Liver (tissue), 9 donors: ENCODE data around the gene ZC3H6. TPM values are rescaled to one million over a fixed set of nuclear protein-coding genes. Genes with fewer than 3 reads are reported as not detected.

Experiments used
- DNase-seq: peaks from one replicate; pipeline ENCODE4 v3.0.0-alpha.2; 2017; ENCODE audit warnings: low spot score
- H3K27ac ChIP-seq, 2 donors: one replicate each; pipeline ENCODE4 v1.7.0; 2013; ENCODE audit warnings: inconsistent platforms in 2 of 2, low read length in 2 of 2, control low read depth in 1 of 2, low read depth in 1 of 2, mild to moderate bottlenecking in 1 of 2
- H3K27me3 ChIP-seq, 4 donors: one replicate each; pipeline versions ENCODE4 v1.6.1 to v1.7.0; 2013; ENCODE audit warnings: low read length in 3 of 4, inconsistent platforms in 1 of 4, mild to moderate bottlenecking in 1 of 4, moderate library complexity in 1 of 4; ENCODE audit not compliant: control insufficient read depth in 4 of 4, insufficient read depth in 4 of 4
- H3K36me3 ChIP-seq, 4 donors: one replicate each; pipeline versions ENCODE4 v1.6.1 to v1.7.0; 2013; ENCODE audit warnings: low read length in 3 of 4, mild to moderate bottlenecking in 3 of 4, low read depth in 1 of 4, moderate library complexity in 1 of 4; ENCODE audit not compliant: control insufficient read depth in 4 of 4, insufficient read depth in 3 of 4
- H3K4me1 ChIP-seq, 4 donors: one replicate each; pipeline versions ENCODE4 v1.6.1 to v1.7.0; 2013; ENCODE audit warnings: low read length in 3 of 4, mild to moderate bottlenecking in 3 of 4, moderate library complexity in 1 of 4; ENCODE audit not compliant: control insufficient read depth in 4 of 4, insufficient read depth in 4 of 4
- H3K4me3 ChIP-seq, 3 donors: one replicate each; pipeline versions ENCODE4 v1.6.1 to v1.7.0; 2013; ENCODE audit warnings: low read length in 3 of 3, control low read depth in 1 of 3, low read depth in 1 of 3, mild to moderate bottlenecking in 1 of 3
- H3K9ac ChIP-seq, 2 donors: one replicate each; pipeline ENCODE4 v1.7.0; 2013; ENCODE audit warnings: low read length in 2 of 2, mild to moderate bottlenecking in 2 of 2, moderate library complexity in 2 of 2, control low read depth in 1 of 2, low read depth in 1 of 2
- H3K9me3 ChIP-seq, 4 donors: one replicate each; pipeline versions ENCODE4 v1.6.1 to v1.7.0; 2013; ENCODE audit warnings: low read length in 3 of 4; ENCODE audit not compliant: control insufficient read depth in 4 of 4
- EGR1 ChIP-seq, 2 donors: IDR thresholded peaks; 2 replicates each; pipeline ENCODE4 v1.6.1; 2016 to 2018; ENCODE audit warnings: antibody characterized with exemption in 2 of 2, low read depth in 2 of 2
- FOXA1 ChIP-seq: IDR thresholded peaks from 2 replicates; pipeline ENCODE4 v1.6.1; 2016; ENCODE audit warnings: antibody characterized with exemption
- FOXA2 ChIP-seq: IDR thresholded peaks from 2 replicates; pipeline ENCODE4 v1.6.1; 2016; ENCODE audit warnings: antibody characterized with exemption
- GABPA ChIP-seq, 2 donors: IDR thresholded peaks in 1 of 2; conservative IDR thresholded peaks in 1 of 2; 2 replicates each; pipeline ENCODE4 v1.6.1; 2016; ENCODE audit warnings: antibody characterized with exemption in 2 of 2, mild to moderate bottlenecking in 1 of 2, moderate library complexity in 1 of 2
- HNF4G ChIP-seq: IDR thresholded peaks from 2 replicates; pipeline ENCODE4 v1.6.1; 2016; ENCODE audit warnings: antibody characterized with exemption
- JUND ChIP-seq, 2 donors: IDR thresholded peaks; 2 replicates each; pipeline ENCODE4 v1.6.1; 2016; ENCODE audit warnings: antibody characterized with exemption in 2 of 2
- NR2F2 ChIP-seq: IDR thresholded peaks from 2 replicates; pipeline ENCODE4 v1.6.1; 2016; ENCODE audit warnings: antibody characterized with exemption
- RXRA ChIP-seq, 2 donors: IDR thresholded peaks; 2 replicates each; pipeline ENCODE4 v1.6.1; 2017 to 2018; ENCODE audit warnings: antibody characterized with exemption in 2 of 2, mild to moderate bottlenecking in 1 of 2
- SP1 ChIP-seq: IDR thresholded peaks from 2 replicates; pipeline ENCODE4 v1.6.1; 2018; ENCODE audit warnings: antibody characterized with exemption, mild to moderate bottlenecking
- TAF1 ChIP-seq: conservative IDR thresholded peaks from 2 replicates; pipeline ENCODE4 v1.6.1; 2016; ENCODE audit warnings: antibody characterized with exemption, mild to moderate bottlenecking
- YY1 ChIP-seq: IDR thresholded peaks from 2 replicates; pipeline ENCODE4 v1.6.1; 2016; ENCODE audit warnings: antibody characterized with exemption, mild to moderate bottlenecking
- ZBTB33 ChIP-seq: IDR thresholded peaks from 2 replicates; pipeline ENCODE4 v1.6.1; 2016; ENCODE audit warnings: antibody characterized with exemption
- WGBS: extraction: QIAGEN DNeasy Blood & Tissue Kit; methylation state at CpG from one replicate; pipeline ENCODE4 v1.1.7; 2013; 5-methylcytosine and 5-hydroxymethylcytosine counted together
- polyA plus RNA-seq, 2 donors: library from polyadenylated mRNA; stranded (reverse) in 1 of 2; unstranded in 1 of 2; fragments of 200-250 nt in 1 of 2; fragments of >200 nt in 1 of 2; fragmentation: Nextera tagmentation in 1 of 2; extraction: Ambion mirVana in 1 of 2; gene quantifications; one replicate each; pipeline versions ENCODE4 v1.2.1 to v1.2.3, GENCODE V29; 2013 to 2015
- total RNA-seq, 2 donors: library from RNA; depleted of rRNA; stranded (reverse); fragments of >200 nt; gene quantifications; one replicate each; pipeline ENCODE4 v1.2.3, GENCODE V29; 2014
- TF ChIP-seq, protein P1 (sequence below): IDR thresholded peaks from 2 replicates; pipeline ENCODE4 v1.6.1; 2016; ENCODE audit warnings: antibody characterized with exemption
- TF ChIP-seq, protein P2 (sequence below): IDR thresholded peaks from 2 replicates; pipeline ENCODE4 v1.6.1; 2016; ENCODE audit warnings: antibody characterized with exemption
- TF ChIP-seq, protein P3 (sequence below): IDR thresholded peaks from 2 replicates; pipeline ENCODE4 v1.6.1; 2016; ENCODE audit warnings: antibody characterized with exemption, mild to moderate bottlenecking
- TF ChIP-seq, protein P4 (sequence below): fragments of 150-350 bp; IDR thresholded peaks from 2 replicates; pipeline ENCODE4 v1.5.1; 2017; ENCODE audit warnings: improper control_type of control experiment, low read depth, low read length; ENCODE audit not compliant: missing input control
- donor health status: healthy.
- donor health status: healthy.
- donor health status: healthy.
- donor health status: healthy.
- donor health status: healthy.

Gene ZC3H6
- total and polyA plus RNA-seq, 4 donors = 0.32 to 5.8 (median 2.3) TPM

- TF ChIP-seq JUND (IDR thresholded peaks at IDR 0.05) = no peak
- no peak for TF ChIP-seq YY1
Observed at GRCh38 chr2:112301171-112301584, 25.8 kb downstream of the ZC3H6 start (continued).

DNA sequence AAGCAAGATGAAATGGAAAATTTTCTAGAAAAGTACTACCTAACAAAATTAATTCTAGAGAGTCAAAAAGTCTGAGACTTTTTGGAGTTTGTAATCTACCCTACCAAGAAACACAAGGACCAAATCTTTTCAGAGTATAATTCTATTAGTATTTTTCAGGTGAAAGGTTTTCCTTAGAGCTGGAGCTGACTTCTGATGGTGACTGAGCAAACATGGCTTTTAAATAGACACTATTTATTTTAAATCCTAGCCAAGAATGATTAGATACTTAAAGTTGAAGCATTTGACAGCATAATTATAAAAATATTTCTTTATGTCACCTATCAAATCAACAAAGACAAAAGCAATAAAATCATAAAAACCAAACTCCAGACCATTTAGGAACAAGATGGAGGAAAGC, 26.6 kb downstream of the ZC3H6 start:
- Histone ChIP-seq H3K9ac (no peak overlapping the region), H3K27me3 (no peaks in the 10 kb centered on the region), H3K4me1 (peaks cover 0 to 5% (median 1%) of the 10 kb centered on the region in 4 donors), H3K36me3 (no peaks in the 10 kb centered on the region), H3K4me3 (no peak overlapping the region), H3K9me3 (no peaks in the 10 kb centered on the region), H3K27ac (no peak overlapping the region)
- DNase-seq = no peak
- TF ChIP-seq, protein P1, sequence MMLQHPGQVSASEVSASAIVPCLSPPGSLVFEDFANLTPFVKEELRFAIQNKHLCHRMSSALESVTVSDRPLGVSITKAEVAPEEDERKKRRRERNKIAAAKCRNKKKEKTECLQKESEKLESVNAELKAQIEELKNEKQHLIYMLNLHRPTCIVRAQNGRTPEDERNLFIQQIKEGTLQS = no peak
- no peak for TF ChIP-seq NR2F2
- TF ChIP-seq TAF1 = no peak
- TF ChIP-seq YY1 = no peak
- no peak for TF ChIP-seq EGR1 (IDR thresholded peaks at IDR 0.05; ENCODE audit: low read depth in 2 of 2)
- no peak for TF ChIP-seq FOXA1
- no peak for TF ChIP-seq SP1

DNA sequence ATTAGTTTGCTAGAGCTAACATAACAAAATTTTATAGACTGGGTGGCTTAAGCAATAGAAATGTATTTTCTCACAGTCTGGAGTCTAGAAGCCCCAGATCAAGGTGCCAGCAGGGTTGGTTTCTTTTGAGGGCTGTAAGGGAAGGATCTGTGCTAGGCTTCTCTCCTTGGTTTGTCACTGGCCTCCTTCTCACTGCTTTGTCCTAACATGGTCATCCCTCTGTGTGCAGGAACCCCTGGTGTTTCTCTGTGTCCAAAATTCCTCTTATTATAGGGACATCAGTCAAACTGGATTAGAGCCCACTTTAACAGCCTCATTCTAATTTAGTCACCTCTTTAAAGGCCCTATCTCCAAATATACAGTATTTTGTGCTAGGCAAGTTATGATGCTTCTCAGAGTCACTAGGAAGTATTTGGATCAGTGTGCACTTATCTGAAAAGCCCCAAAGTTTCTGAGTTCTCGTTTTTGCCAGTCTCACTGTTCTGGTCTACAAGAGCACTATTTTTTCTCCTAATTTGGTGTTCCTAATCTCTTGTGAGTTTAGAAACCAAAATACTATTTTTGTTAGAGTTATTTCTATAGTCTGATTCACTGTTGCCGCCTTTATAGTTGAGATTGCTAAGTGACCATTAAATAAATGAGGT, 29.0 kb downstream of the ZC3H6 start:
- Histone ChIP-seq H3K27ac (no peak overlapping the region), H3K4me1 (peaks cover 0 to 5% (median 1%) of the 10 kb centered on the region in 4 donors), H3K27me3 (no peaks in the 10 kb centered on the region), H3K36me3 (no peaks in the 10 kb centered on the region), H3K9ac (no peak overlapping the region), H3K9me3 (no peaks in the 10 kb centered on the region), H3K4me3 (no peak overlapping the region)
- no peak for DNase-seq
- TF ChIP-seq HNF4G (no peak), FOXA1 (no peak), EGR1 (IDR thresholded peaks at IDR 0.05; ENCODE audit: low read depth in 2 of 2) (no peak), ZBTB33 (no peak), RXRA (IDR thresholded peaks at IDR 0.05) (no peak), TAF1 (no peak), FOXA2 (no peak), SP1 (no peak), GABPA (IDR thresholded peaks at IDR 0.05 in 1 of 2, conservative IDR thresholded peaks at IDR 0.05 in 1 of 2) (no peak)
- TF ChIP-seq, protein P2, sequence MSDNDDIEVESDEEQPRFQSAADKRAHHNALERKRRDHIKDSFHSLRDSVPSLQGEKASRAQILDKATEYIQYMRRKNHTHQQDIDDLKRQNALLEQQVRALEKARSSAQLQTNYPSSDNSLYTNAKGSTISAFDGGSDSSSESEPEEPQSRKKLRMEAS = no peak
- TF ChIP-seq, protein P3, sequence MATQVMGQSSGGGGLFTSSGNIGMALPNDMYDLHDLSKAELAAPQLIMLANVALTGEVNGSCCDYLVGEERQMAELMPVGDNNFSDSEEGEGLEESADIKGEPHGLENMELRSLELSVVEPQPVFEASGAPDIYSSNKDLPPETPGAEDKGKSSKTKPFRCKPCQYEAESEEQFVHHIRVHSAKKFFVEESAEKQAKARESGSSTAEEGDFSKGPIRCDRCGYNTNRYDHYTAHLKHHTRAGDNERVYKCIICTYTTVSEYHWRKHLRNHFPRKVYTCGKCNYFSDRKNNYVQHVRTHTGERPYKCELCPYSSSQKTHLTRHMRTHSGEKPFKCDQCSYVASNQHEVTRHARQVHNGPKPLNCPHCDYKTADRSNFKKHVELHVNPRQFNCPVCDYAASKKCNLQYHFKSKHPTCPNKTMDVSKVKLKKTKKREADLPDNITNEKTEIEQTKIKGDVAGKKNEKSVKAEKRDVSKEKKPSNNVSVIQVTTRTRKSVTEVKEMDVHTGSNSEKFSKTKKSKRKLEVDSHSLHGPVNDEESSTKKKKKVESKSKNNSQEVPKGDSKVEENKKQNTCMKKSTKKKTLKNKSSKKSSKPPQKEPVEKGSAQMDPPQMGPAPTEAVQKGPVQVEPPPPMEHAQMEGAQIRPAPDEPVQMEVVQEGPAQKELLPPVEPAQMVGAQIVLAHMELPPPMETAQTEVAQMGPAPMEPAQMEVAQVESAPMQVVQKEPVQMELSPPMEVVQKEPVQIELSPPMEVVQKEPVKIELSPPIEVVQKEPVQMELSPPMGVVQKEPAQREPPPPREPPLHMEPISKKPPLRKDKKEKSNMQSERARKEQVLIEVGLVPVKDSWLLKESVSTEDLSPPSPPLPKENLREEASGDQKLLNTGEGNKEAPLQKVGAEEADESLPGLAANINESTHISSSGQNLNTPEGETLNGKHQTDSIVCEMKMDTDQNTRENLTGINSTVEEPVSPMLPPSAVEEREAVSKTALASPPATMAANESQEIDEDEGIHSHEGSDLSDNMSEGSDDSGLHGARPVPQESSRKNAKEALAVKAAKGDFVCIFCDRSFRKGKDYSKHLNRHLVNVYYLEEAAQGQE = no peak
- TF ChIP-seq, protein P4, sequence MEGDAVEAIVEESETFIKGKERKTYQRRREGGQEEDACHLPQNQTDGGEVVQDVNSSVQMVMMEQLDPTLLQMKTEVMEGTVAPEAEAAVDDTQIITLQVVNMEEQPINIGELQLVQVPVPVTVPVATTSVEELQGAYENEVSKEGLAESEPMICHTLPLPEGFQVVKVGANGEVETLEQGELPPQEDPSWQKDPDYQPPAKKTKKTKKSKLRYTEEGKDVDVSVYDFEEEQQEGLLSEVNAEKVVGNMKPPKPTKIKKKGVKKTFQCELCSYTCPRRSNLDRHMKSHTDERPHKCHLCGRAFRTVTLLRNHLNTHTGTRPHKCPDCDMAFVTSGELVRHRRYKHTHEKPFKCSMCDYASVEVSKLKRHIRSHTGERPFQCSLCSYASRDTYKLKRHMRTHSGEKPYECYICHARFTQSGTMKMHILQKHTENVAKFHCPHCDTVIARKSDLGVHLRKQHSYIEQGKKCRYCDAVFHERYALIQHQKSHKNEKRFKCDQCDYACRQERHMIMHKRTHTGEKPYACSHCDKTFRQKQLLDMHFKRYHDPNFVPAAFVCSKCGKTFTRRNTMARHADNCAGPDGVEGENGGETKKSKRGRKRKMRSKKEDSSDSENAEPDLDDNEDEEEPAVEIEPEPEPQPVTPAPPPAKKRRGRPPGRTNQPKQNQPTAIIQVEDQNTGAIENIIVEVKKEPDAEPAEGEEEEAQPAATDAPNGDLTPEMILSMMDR = no peak
- WGBS = 67% methylated on average over 2 of the region's 2 CpGs
